IMR-90 (cell line): ENCODE results near the gene NANS. TPM values are rescaled to one million over a fixed set of nuclear protein-coding genes. Genes with fewer than 3 reads are reported as not detected.

Experiments
- ATAC-seq: fragments of 200-7000 bp; cut with Tn5 transposase; 2 replicates; pipeline ENCODE4 v1.9.1; 2020; ENCODE audit warnings: low read depth, mild to moderate bottlenecking, moderate library complexity
- BruUV-seq: library from RNA; stranded (reverse); fragments of 400-500 nt; replicated peaks from 2 replicates; lab custom pipeline; 2021; lab: Mats Ljungman, UMichigan
- CTCF ChIA-PET: fragments of 300-600 bp; formaldehyde crosslinking; extraction: SDS; loops from one replicate; lab custom pipeline; 2021; ENCODE audit warnings: antibody characterized with exemption; lab: Yijun Ruan, JAX
- POLR2A ChIA-PET: fragments of 300-600 bp; sonication (Branson Sonifier 250); formaldehyde crosslinking; loops from one replicate; lab custom pipeline; 2022; ENCODE audit warnings: antibody characterized with exemption; ENCODE audit not compliant: unreplicated experiment; lab: Charles Lee
- DNase-seq: peaks from one replicate; pipeline ENCODE4 v3.0.0; 2013
- H2AFZ ChIP-seq: replicated peaks from 2 replicates; pipeline ENCODE3; 2013; ENCODE audit warnings: low read length, mild to moderate bottlenecking; ENCODE audit not compliant: poor library complexity
- H2AK5ac ChIP-seq: 2 replicates; pipeline ENCODE4 v1.6.1; 2013; ENCODE audit warnings: low read depth, low read length, inconsistent platforms
- H2AK9ac ChIP-seq: replicated peaks from 2 replicates; pipeline ENCODE3; 2013; ENCODE audit warnings: mild to moderate bottlenecking, low read depth, low read length, moderate library complexity; ENCODE audit not compliant: poor library complexity
- H2BK120ac ChIP-seq: 2 replicates; pipeline ENCODE4 v1.6.1; 2013; ENCODE audit warnings: low read depth, low read length, inconsistent platforms
- H2BK15ac ChIP-seq: 3 replicates; pipeline ENCODE4 v1.6.1; 2013; ENCODE audit warnings: low read depth, low read length, inconsistent platforms
- H2BK20ac ChIP-seq: 2 replicates; pipeline ENCODE4 v1.6.1; 2013; ENCODE audit warnings: low read depth, mild to moderate bottlenecking, inconsistent platforms, low read length, moderate library complexity
- H2BK5ac ChIP-seq: 2 replicates; pipeline ENCODE4 v1.6.1; 2013; ENCODE audit warnings: mild to moderate bottlenecking, low read depth, low read length, inconsistent platforms; ENCODE audit not compliant: poor library complexity, severe bottlenecking
- H3K14ac ChIP-seq: replicated peaks from 2 replicates; pipeline ENCODE4 v1.6.1; 2013; ENCODE audit warnings: low read depth, low read length, inconsistent platforms
- H3K18ac ChIP-seq: 2 replicates; pipeline ENCODE4 v1.6.1; 2013; ENCODE audit warnings: low read depth, low read length, control low read depth
- H3K23ac ChIP-seq: 2 replicates; pipeline ENCODE4 v1.6.1; 2013; ENCODE audit warnings: low read depth, low read length, inconsistent platforms
- H3K27ac ChIP-seq: 2 replicates; pipeline ENCODE4 v1.5.1; 2013; ENCODE audit warnings: mild to moderate bottlenecking, control low read depth, low read length; ENCODE audit not compliant: insufficient read depth
- H3K27me3 ChIP-seq: 2 replicates; pipeline ENCODE4 v1.6.1; 2013; ENCODE audit warnings: low read length; ENCODE audit not compliant: control insufficient read depth, insufficient read depth
- H3K36me3 ChIP-seq: 2 replicates; pipeline ENCODE4 v1.6.1; 2013; ENCODE audit warnings: low read length, mixed read lengths; ENCODE audit not compliant: control insufficient read depth, insufficient read depth
- H3K4ac ChIP-seq: 2 replicates; pipeline ENCODE4 v1.6.1; 2013; ENCODE audit warnings: low read depth, low read length, inconsistent platforms
- H3K4me1 ChIP-seq: 2 replicates; pipeline ENCODE4 v1.6.1; 2013; ENCODE audit warnings: low read length, mixed read lengths; ENCODE audit not compliant: control insufficient read depth, insufficient read depth
- H3K4me2 ChIP-seq: 2 replicates; pipeline ENCODE4 v1.6.1; 2013; ENCODE audit warnings: low read depth, mild to moderate bottlenecking, control low read depth, low read length, moderate library complexity
- H3K4me3 ChIP-seq: 2 replicates; pipeline ENCODE4 v1.5.1; 2013; ENCODE audit warnings: low read depth, mild to moderate bottlenecking, control low read depth, low read length, moderate library complexity; ENCODE audit not compliant: insufficient read depth
- H3K56ac ChIP-seq: 2 replicates; pipeline ENCODE4 v1.6.1; 2013; ENCODE audit warnings: low read length, inconsistent platforms; ENCODE audit not compliant: insufficient read depth; ENCODE audit errors: extremely low read depth
- H3K79me1 ChIP-seq, 2 experiments: 2 replicates each; pipeline ENCODE4 v1.6.1; 2013; ENCODE audit warnings: low read length in 2 of 2, inconsistent platforms in 1 of 2, low read depth in 1 of 2
- H3K9ac ChIP-seq: 2 replicates; pipeline ENCODE4 v1.6.1; 2013; ENCODE audit warnings: low read depth, low read length, control low read depth
- H3K9me1 ChIP-seq: 2 replicates; pipeline ENCODE4 v1.6.1; 2013; ENCODE audit warnings: low read length, inconsistent platforms; ENCODE audit not compliant: insufficient read depth
- H3K9me3 ChIP-seq: 2 replicates; pipeline ENCODE4 v1.6.1; 2013; ENCODE audit warnings: low read length; ENCODE audit not compliant: control insufficient read depth, insufficient read depth
- H4K20me1 ChIP-seq: 2 replicates; pipeline ENCODE4 v1.6.1; 2013; ENCODE audit warnings: low read length, inconsistent platforms; ENCODE audit not compliant: insufficient read depth
- H4K5ac ChIP-seq: 2 replicates; pipeline ENCODE4 v1.6.1; 2013; ENCODE audit warnings: mild to moderate bottlenecking, low read depth, low read length, control low read depth
- H4K8ac ChIP-seq, 2 experiments: 2 replicates each; pipeline ENCODE4 v1.6.1; 2013; ENCODE audit warnings: low read depth in 2 of 2, low read length in 2 of 2, control low read depth in 1 of 2, inconsistent platforms in 1 of 2
- H4K91ac ChIP-seq: 2 replicates; pipeline ENCODE4 v1.6.1; 2013; ENCODE audit warnings: low read depth, low read length, inconsistent platforms; ENCODE audit not compliant: insufficient read depth
- MAZ ChIP-seq: IDR thresholded peaks from 2 replicates; pipeline ENCODE4 v1.6.1; 2012; ENCODE audit warnings: low read depth, mild to moderate bottlenecking, low read length, improper control_type of control experiment, moderate library complexity, borderline replicate concordance
- RAD21 ChIP-seq: IDR thresholded peaks from 2 replicates; pipeline ENCODE4 v1.6.1; 2012; ENCODE audit warnings: low read length, improper control_type of control experiment
- WGBS, 2 experiments: methylation state at CpG; one replicate each; pipeline versions ENCODE4 v1.1.5 to v1.1.7; 2013; ENCODE audit warnings: missing lambda C conversion rate in 2 of 2; ENCODE audit not compliant: insufficient read length in 1 of 2; ENCODE audit errors: extremely low coverage in 2 of 2; 5-methylcytosine and 5-hydroxymethylcytosine counted together
- dilution Hi-C: fragments of 300-500 bp; cut with HindIII; formaldehyde crosslinking; loops from one replicate; pipeline ENCODE4 v1.14.3; 2018; ENCODE audit warnings: low sequenced_read_pairs; ENCODE audit not compliant: unreplicated experiment
- in situ Hi-C: fragments of 300-500 bp; cut with MboI; formaldehyde crosslinking; loops from 3 replicates; pipeline ENCODE4 v1.14.3; 2019; ENCODE audit warnings: low sequenced_read_pairs, inconsistent platforms, mixed read lengths
- intact Hi-C: fragments of 100-400 bp; cut with micrococcal nuclease; formaldehyde crosslinking; loops from 2 replicates; pipeline ENCODE4 v1.10.0; 2022
- polyA plus RNA-seq, 3 experiments: library from polyadenylated mRNA; depleted of rRNA; stranded (reverse); fragments of >200 nt; gene quantifications; 2 replicates each; pipeline ENCODE4 v1.2.3, GENCODE V29; 2012; ENCODE audit warnings: low replicate concordance in 1 of 3
- total RNA-seq: library from RNA; depleted of rRNA; stranded (reverse); fragments of >200 nt; gene quantifications from 2 replicates; pipeline ENCODE4 v1.2.3, GENCODE V29; 2012

NANS gene
- total and polyA plus RNA-seq, 2 of the 4 experiments (the other 2 are of a cell fraction), result 210 to 306 TPM

- POLR2A ChIA-PET, result no interaction called here
- in situ Hi-C loops, result no loop called here
Observed at GRCh38 chr9:98108531-98109031, 52.0 kb downstream of the NANS start.

More at GRCh38 chr9:98108531-98109031, 52.0 kb downstream of the NANS start:
- BruUV-seq, result no TSS peak
- Histone ChIP-seq H2BK20ac (no peak overlapping the region), H2BK5ac (no peak overlapping the region), H2BK120ac (no peak overlapping the region), H3K56ac (no peak overlapping the region), H3K18ac (no peak overlapping the region), H3K4ac (no peak overlapping the region), H3K27ac (no peak overlapping the region), H4K8ac (no peak overlapping the region), H3K23ac (no peak overlapping the region), H2AFZ (no peak overlapping the region), H3K36me3 (no peaks in the 10 kb centered on the region), H2BK15ac (no peak overlapping the region), H3K9me1 (no peaks in the 10 kb centered on the region), H2AK5ac (no peak overlapping the region), H4K5ac (no peak overlapping the region), H3K4me1 (no peaks in the 10 kb centered on the region), H3K4me2 (no peak overlapping the region), H3K79me1 (no peaks in the 10 kb centered on the region; a peak in 1 of 4 replicates), H3K4me3 (no peak overlapping the region), H4K20me1 (no peaks in the 10 kb centered on the region), H4K91ac (no peak overlapping the region), H3K14ac (no peak overlapping the region), H3K9ac (no peak overlapping the region), H2AK9ac (no peak overlapping the region), H3K9me3 (0 out of 2 replicates have a peak, but pooled peaks cover 2% of the 10 kb centered on the region), H3K27me3 (no peaks in the 10 kb centered on the region)
- dilution Hi-C loops (no loop called here), intact Hi-C loops (no loop called here)
- WGBS, 2 experiments, result 80% methylated on average over 1 of the region's 5 CpGs; no CpG with 5 or more reads in 1 of the 2 experiments
- no peak for DNase-seq
- CTCF ChIA-PET, result interaction anchor here (0.7 to 1.6 kb wide), 2 partner anchors 13 to 97 kb away, joined by 3 read pairs; no protein-coding TSS in a partner anchor
- no peak for TF ChIP-seq MAZ
- no peak for TF ChIP-seq RAD21
- no peak for ATAC-seq
